Measurements from ENCODE around the gene MINDY4. TPM values are rescaled to one million over a fixed set of nuclear protein-coding genes. Genes with fewer than 3 reads are reported as not detected.

The MINDY4 gene
- total and polyA plus RNA-seq, 2 of the 13 experiments (the other 11 are each of a cell fraction or from before 2014, with no cell fraction given) = not detected

DNA sequence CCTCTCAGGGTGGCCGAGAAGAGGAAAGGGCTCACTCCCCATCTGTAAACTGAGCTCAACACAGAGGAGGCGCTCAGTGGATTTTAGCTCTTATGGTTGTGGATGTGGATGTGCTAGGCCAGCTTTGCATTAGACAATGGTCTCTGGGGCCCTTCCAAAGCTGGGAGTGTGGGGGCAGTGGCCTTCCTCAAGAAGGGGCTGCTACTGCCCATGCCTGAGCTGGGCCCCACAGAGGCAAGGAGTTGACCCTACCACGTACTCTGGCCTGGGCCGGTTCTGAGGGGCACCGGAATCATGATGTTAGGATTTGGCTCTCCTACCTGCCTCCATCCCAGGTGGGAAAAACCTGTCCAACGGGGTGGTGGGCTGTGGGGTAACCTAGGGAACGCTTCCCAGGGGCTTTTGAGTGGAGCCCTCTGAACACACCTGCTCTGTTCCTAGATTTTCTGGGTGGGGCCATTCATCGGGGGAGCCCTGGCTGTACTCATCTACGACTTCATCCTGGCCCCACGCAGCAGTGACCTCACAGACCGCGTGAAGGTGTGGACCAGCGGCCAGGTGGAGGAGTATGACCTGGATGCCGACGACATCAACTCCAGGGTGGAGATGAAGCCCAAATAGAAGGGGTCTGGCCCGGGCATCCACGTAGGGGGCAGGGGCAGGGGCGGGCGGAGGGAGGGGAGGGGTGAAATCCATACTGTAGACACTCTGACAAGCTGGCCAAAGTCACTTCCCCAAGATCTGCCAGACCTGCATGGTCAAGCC is 152.0 kb downstream of the MINDY4 start:
- no peak overlapping the region for H3K9ac ChIP-seq (ENCODE audit: insufficient read depth, low read depth, low read length)
- no TSS peak for BruUV-seq (replicated peaks)
- no peak overlapping the region for H2AFZ ChIP-seq (ENCODE audit: low read length)
- H3K36me3 ChIP-seq (replicated peaks in 1 of 2; ENCODE audit: control insufficient read depth in 1 of 2, insufficient read depth in 2 of 2, low read length in 2 of 2) = no peaks in the 10 kb centered on the region
- H3K4me3 ChIP-seq (replicated peaks in 1 of 3; ENCODE audit: insufficient read depth in 1 of 3, low read depth in 2 of 3, low read length in 3 of 3) = no peak overlapping the region
- FAIRE-seq (no peak), ATAC-seq (no peak), DNase-seq (ENCODE audit: low spot score) (no peak)
- TF ChIP-seq ZFX (CRISPR knock-in tag; IDR thresholded peaks at IDR 0.05; ENCODE audit: low read depth) = no peak
- 64% methylated on average over 8 of the region's 19 CpGs for WGBS (ENCODE audit: low lambda C conversion rate)
- POLR2A ChIA-PET = no interaction called here
- no peak overlapping the region for H3K27ac ChIP-seq (ENCODE audit: extremely low read length, insufficient read depth, low read length)
- in situ Hi-C loops (cut with HindIII; ENCODE audit: extremely low pct_ligation_motif_present, low pct_unique_long_range_greater_than_20kb) = no loop called here
- H3K27me3 ChIP-seq (ENCODE audit: control insufficient read depth in 1 of 2, insufficient read depth in 2 of 2, low read length in 2 of 2) = peaks cover 0 to 2% of the 10 kb centered on the region in 2 experiments; a peak in 2 of 5 replicates
- H3K4me2 ChIP-seq (ENCODE audit: low read depth, low read length) = no peak overlapping the region
- no peaks in the 10 kb centered on the region for H3K79me2 ChIP-seq (ENCODE audit: insufficient read depth, low read length)
- intact Hi-C loops (cut with micrococcal nuclease; ENCODE audit: unreplicated experiment) = no loop called here
- H4K20me1 ChIP-seq (ENCODE audit: insufficient read depth, low read length) = no peaks in the 10 kb centered on the region
- H3K9me3 ChIP-seq (ENCODE audit: low read length) = no peaks in the 10 kb centered on the region
- CTCF ChIA-PET (ENCODE audit: low intra/inter-chr PET ratio, low total read pairs) = no interaction called here
- no peaks in the 10 kb centered on the region for H3K4me1 ChIP-seq (ENCODE audit: insufficient read depth, low read length)

GRCh38 chr7:30923774-30924413 is 152.7 kb downstream of the MINDY4 start:
- H3K36me3 ChIP-seq (replicated peaks in 1 of 2; ENCODE audit: control insufficient read depth in 1 of 2, insufficient read depth in 2 of 2, low read length in 2 of 2) = no peaks in the 10 kb centered on the region
- no TSS peak for BruUV-seq (replicated peaks)
- ChIA-PET POLR2A (no interaction called here), CTCF (ENCODE audit: low intra/inter-chr PET ratio, low total read pairs) (no interaction called here)
- no peaks in the 10 kb centered on the region for H3K9me3 ChIP-seq (ENCODE audit: low read length)
- peaks cover 0 to 2% of the 10 kb centered on the region in 2 experiments; a peak in 2 of 5 replicates for H3K27me3 ChIP-seq (ENCODE audit: control insufficient read depth in 1 of 2, insufficient read depth in 2 of 2, low read length in 2 of 2)
- intact Hi-C loops (cut with micrococcal nuclease; ENCODE audit: unreplicated experiment) = no loop called here
- H4K20me1 ChIP-seq (ENCODE audit: insufficient read depth, low read length) = no peaks in the 10 kb centered on the region
- no peaks in the 10 kb centered on the region for H3K4me1 ChIP-seq (ENCODE audit: insufficient read depth, low read length)
- no peak overlapping the region for H3K27ac ChIP-seq (ENCODE audit: extremely low read length, insufficient read depth, low read length)
- in situ Hi-C loops (cut with HindIII; ENCODE audit: extremely low pct_ligation_motif_present, low pct_unique_long_range_greater_than_20kb) = no loop called here
- H3K4me3 ChIP-seq (replicated peaks in 1 of 3; ENCODE audit: insufficient read depth in 1 of 3, low read depth in 2 of 3, low read length in 3 of 3) = no peak overlapping the region
- no peak overlapping the region for H3K4me2 ChIP-seq (ENCODE audit: low read depth, low read length)
- no peaks in the 10 kb centered on the region for H3K79me2 ChIP-seq (ENCODE audit: insufficient read depth, low read length)
- H3K9ac ChIP-seq (ENCODE audit: insufficient read depth, low read depth, low read length) = no peak overlapping the region
- WGBS (ENCODE audit: low lambda C conversion rate) = 39% methylated on average over 11 of the region's 13 CpGs
- FAIRE-seq (no peak), ATAC-seq (no peak; the same call in 2 of the 3 replicates), DNase-seq (ENCODE audit: low spot score) (no peak)
- no peak overlapping the region for H2AFZ ChIP-seq (ENCODE audit: low read length)
- TF ChIP-seq ZNF790 (CRISPR knock-in tag; IDR thresholded peaks at IDR 0.05; ENCODE audit: borderline replicate concordance) = no peak
- TF ChIP-seq GATA4 (IDR thresholded peaks at IDR 0.05; ENCODE audit: borderline replicate concordance, low read depth) = no peak
- TF ChIP-seq TBX2 (CRISPR knock-in tag; IDR thresholded peaks at IDR 0.05; ENCODE audit: borderline replicate concordance) = no peak
- TF ChIP-seq CENPX (CRISPR knock-in tag; IDR thresholded peaks at IDR 0.05) = no peak
- TF ChIP-seq MLLT10 (CRISPR knock-in tag; IDR thresholded peaks at IDR 0.05) = no peak
- TF ChIP-seq U2AF1 (optimal IDR thresholded peaks at IDR 0.05; ENCODE audit: low read depth, low read length) = no peak
- no peak for TF ChIP-seq CHD4 (IDR thresholded peaks at IDR 0.05; ENCODE audit: borderline replicate concordance, low read length)
- TF ChIP-seq CENPT (CRISPR knock-in tag; IDR thresholded peaks at IDR 0.05; ENCODE audit: low read depth) = no peak
- no peak for TF ChIP-seq KDM4B (CRISPR knock-in tag; IDR thresholded peaks at IDR 0.05)
- TF ChIP-seq, protein P1, sequence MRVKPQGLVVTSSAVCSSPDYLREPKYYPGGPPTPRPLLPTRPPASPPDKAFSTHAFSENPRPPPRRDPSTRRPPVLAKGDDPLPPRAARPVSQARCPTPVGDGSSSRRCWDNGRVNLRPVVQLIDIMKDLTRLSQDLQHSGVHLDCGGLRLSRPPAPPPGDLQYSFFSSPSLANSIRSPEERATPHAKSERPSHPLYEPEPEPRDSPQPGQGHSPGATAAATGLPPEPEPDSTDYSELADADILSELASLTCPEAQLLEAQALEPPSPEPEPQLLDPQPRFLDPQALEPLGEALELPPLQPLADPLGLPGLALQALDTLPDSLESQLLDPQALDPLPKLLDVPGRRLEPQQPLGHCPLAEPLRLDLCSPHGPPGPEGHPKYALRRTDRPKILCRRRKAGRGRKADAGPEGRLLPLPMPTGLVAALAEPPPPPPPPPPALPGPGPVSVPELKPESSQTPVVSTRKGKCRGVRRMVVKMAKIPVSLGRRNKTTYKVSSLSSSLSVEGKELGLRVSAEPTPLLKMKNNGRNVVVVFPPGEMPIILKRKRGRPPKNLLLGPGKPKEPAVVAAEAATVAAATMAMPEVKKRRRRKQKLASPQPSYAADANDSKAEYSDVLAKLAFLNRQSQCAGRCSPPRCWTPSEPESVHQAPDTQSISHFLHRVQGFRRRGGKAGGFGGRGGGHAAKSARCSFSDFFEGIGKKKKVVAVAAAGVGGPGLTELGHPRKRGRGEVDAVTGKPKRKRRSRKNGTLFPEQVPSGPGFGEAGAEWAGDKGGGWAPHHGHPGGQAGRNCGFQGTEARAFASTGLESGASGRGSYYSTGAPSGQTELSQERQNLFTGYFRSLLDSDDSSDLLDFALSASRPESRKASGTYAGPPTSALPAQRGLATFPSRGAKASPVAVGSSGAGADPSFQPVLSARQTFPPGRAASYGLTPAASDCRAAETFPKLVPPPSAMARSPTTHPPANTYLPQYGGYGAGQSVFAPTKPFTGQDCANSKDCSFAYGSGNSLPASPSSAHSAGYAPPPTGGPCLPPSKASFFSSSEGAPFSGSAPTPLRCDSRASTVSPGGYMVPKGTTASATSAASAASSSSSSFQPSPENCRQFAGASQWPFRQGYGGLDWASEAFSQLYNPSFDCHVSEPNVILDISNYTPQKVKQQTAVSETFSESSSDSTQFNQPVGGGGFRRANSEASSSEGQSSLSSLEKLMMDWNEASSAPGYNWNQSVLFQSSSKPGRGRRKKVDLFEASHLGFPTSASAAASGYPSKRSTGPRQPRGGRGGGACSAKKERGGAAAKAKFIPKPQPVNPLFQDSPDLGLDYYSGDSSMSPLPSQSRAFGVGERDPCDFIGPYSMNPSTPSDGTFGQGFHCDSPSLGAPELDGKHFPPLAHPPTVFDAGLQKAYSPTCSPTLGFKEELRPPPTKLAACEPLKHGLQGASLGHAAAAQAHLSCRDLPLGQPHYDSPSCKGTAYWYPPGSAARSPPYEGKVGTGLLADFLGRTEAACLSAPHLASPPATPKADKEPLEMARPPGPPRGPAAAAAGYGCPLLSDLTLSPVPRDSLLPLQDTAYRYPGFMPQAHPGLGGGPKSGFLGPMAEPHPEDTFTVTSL (CRISPR knock-in tag; IDR thresholded peaks at IDR 0.05; ENCODE audit: borderline replicate concordance) = no peak
- TF ChIP-seq ZNF121 (CRISPR knock-in tag; IDR thresholded peaks at IDR 0.05) = no peak

All from HepG2 (cell line).